ENCODE results near the gene AFF4.

DNA sequence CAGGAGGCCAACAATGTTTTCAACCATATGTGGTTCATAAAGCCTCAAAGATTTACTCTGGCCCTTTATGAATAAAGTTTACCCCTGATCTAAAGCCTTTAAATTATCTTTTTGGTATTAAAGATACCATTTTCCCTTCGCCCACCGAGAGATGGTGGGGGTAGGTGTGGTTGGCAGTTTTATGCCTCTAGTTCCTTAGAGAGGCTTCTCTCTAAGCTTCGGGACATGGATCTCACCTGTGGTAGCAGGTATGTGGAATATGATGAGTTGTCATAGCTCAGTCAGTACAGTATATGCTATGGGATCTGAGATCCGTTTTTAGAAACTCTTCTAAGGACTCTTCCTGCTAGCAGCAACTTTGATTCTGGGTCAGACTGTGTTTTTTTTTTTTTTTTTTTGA lies 94.7 kb downstream of the AFF4 start:
- TF ChIP-seq, protein P1, sequence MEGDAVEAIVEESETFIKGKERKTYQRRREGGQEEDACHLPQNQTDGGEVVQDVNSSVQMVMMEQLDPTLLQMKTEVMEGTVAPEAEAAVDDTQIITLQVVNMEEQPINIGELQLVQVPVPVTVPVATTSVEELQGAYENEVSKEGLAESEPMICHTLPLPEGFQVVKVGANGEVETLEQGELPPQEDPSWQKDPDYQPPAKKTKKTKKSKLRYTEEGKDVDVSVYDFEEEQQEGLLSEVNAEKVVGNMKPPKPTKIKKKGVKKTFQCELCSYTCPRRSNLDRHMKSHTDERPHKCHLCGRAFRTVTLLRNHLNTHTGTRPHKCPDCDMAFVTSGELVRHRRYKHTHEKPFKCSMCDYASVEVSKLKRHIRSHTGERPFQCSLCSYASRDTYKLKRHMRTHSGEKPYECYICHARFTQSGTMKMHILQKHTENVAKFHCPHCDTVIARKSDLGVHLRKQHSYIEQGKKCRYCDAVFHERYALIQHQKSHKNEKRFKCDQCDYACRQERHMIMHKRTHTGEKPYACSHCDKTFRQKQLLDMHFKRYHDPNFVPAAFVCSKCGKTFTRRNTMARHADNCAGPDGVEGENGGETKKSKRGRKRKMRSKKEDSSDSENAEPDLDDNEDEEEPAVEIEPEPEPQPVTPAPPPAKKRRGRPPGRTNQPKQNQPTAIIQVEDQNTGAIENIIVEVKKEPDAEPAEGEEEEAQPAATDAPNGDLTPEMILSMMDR (IDR thresholded peaks at IDR 0.05): no peak
- TF ChIP-seq POLR2A (IDR thresholded peaks at IDR 0.05) (no peak), EP300 (IDR thresholded peaks at IDR 0.05; ENCODE audit: low read depth) (no peak)

Data from transverse colon (tissue), 3 donors.